ENCODE data around the gene U2AF2.

Gene U2AF2

DNA sequence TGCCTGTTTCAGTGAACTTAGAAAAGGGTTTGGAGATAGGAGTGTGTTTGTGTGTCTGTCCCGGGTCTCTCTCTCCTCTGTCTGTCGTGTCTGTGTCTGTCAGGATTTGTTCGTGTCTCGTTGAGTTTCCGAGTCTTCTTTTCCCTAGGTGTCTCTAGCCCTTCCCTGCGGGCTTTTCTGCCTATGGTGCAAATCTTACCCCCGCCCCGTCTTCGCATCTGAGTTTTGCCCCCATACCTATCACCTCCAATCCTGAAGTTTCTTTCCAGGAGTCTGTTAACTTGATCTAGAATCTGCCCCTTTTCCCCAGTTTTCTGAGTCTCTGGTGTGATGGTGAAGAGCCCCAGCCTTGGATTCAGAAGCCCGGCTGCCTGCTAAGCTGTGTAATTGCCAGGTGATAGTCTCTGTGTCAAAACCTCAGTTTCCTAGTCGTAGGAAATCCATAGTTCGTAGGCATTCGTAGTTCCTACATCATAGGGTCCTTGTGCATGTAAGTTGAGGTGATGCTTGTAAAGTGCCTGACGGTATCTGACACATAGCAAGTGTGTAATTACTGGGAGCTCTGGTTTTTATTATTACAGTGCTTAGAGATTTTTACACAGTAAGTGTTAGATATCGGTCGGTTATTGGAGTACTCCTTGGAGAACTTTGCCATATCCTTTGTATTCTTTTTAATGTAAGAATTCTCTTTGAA, 21.0 kb downstream of the U2AF2 start:
- peak overlapping the region; percentile 95 for H3K27ac ChIP-seq
- TF ChIP-seq, protein P1, sequence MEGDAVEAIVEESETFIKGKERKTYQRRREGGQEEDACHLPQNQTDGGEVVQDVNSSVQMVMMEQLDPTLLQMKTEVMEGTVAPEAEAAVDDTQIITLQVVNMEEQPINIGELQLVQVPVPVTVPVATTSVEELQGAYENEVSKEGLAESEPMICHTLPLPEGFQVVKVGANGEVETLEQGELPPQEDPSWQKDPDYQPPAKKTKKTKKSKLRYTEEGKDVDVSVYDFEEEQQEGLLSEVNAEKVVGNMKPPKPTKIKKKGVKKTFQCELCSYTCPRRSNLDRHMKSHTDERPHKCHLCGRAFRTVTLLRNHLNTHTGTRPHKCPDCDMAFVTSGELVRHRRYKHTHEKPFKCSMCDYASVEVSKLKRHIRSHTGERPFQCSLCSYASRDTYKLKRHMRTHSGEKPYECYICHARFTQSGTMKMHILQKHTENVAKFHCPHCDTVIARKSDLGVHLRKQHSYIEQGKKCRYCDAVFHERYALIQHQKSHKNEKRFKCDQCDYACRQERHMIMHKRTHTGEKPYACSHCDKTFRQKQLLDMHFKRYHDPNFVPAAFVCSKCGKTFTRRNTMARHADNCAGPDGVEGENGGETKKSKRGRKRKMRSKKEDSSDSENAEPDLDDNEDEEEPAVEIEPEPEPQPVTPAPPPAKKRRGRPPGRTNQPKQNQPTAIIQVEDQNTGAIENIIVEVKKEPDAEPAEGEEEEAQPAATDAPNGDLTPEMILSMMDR (conservative IDR thresholded peaks at IDR 0.05), result no peak

DNA sequence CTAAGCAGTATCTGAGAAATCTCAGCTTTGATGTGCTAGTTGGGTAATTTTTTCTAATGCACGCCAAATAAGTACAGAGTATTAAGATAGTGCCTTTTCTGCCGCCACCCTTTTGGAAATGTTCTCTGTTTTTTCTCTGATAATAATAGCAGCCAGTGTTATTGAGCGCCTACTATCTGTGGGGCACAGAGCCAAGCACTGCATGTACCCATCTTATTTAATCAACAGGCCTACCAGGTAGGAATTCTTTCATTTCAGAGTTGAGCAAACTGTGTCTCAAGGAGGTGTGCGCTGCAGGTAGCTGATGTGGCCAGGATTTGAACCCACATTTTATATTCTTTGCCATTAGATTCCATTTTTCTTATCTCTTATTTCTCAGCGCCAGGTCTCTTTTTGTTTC, 21.5 kb downstream of the U2AF2 start:
- H3K27ac ChIP-seq, result peak overlapping the region; percentile 95
- TF ChIP-seq, protein P1 (conservative IDR thresholded peaks at IDR 0.05), result peak; percentile 57

DNA sequence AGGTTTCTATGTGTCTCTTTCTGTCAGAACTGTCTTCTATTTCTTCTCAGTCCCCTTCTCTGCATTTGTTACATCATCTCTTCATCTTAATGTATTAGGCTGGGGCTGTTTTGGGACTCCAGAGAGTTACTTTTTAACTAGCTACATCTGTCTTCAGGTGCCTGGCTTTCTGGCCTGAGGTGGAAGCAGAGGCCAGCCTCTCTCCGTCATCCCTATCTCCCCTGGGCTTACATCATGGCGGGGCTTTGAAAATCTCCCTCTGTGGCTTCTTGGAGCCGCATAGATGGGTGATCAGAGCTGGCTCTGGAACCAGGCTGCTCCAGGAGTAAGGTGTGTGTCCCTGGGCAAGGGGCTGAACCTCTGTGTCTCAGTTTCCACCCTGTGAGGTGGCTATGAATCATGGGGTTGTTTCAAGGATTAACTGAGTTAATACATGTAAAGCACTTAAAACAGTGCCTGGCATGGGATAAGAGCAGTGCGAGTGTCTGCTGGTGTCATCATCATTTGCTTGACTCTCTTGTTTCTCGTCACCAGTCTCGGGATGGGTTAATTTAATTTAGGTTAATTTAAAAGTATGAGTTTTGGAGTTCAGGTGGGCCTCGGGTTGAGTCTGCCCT, 22.2 kb downstream of the U2AF2 start:
- TF ChIP-seq, protein P1 (conservative IDR thresholded peaks at IDR 0.05), result no peak
- peak overlapping the region; percentile 95 for H3K27ac ChIP-seq

DNA sequence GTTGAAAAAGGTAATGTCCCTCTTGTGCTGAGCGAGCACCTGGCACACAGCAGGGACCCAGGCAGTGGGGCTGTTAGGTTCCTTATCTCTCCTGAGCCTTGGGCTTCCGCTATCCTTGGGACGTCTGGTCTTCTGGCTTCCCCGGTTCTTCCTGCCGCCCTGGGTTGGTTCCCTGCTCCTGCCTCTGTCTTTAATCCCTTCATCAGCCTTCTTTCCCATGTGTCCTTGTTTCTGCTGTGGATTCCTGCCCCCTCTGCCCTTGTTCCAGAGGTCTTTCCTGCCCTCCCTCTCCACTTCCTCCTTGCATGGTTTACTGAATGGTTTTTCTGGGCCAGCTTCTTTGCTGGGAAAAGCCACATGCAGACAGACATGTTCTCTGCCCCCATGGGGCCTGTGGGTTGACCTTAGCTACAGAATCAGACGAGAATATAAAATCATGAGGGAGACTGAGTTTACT, 22.8 kb downstream of the U2AF2 start:
- TF ChIP-seq, protein P1 (conservative IDR thresholded peaks at IDR 0.05), result no peak

DNA sequence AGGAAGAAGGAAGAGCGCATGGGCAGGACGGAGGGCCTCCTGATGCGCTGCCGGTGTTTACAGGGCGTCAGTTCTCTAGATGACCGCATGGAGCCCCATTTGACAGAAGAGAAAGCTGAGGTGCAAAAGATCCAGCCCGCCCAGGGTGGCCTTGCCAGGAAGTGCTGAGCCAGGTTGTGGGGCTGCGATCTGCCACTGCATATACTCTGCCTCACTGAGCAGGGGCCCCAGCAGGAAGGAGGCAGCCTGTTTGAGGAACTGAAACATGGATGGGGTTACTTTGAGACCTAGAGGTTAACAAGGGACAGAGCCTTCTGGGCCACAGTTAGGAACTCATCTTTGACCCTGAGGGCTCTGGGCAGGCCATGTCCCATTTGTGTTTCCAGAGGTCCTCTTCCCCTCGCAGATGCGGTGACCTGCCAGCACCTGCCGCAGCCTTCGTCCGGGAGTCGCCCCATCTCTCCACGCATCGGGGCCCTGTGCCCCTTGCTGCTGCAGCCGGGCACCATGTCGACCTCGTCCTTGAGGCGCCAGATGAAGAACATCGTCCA, 23.4 kb downstream of the U2AF2 start:
- peak overlapping the region; percentile 95 for H3K27ac ChIP-seq
- TF ChIP-seq, protein P1 (conservative IDR thresholded peaks at IDR 0.05), result no peak

More for the DNA sequence above, 22.8 kb downstream of the U2AF2 start:
- H3K27ac ChIP-seq, result peak overlapping the region; percentile 95

DNA sequence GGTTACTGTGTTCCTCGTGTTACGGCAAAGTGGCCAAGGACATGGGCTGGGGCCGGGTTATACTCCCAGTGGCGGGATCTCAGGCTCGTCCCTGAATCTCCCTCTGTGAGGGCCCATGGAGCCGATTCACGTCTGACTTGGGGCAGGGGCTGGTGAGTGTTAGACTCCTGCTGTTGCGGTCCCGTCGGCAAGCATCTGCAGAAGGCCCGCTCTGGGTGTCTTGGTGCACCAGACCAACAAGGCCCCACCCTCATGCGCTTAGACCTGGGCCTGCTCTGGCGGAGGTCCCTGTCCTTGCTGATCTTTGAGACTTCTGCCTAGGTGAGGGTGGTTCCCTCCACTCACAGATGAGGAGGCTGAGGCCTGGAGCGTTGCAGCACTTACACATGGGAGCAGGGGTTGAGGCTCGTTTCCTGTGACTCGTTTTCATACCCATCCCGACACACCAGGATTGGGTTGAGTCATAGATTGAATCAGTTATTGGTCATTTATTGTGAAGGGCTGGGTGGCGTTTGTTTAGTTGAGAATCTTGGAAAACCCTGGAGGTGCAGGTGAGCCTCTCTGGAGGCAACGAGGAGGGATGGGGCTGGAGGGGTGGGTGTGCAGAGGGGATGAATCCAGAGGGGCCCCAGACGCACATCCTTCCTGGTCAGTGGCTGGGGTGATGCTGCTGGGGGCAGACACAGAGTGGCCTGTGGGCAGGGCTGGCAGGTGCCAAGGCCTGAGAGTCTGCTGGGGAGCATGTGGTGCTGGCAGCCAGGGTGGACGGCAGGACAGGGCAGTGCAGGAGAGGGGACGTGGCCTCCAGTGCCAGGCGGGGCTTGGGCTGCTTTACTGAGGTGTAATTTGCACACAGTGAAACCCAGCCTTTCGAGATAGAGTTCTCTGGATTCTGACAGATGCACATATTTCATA, 24.8 kb downstream of the U2AF2 start:
- peak overlapping the region; percentile 11; the same call in 1 of the 2 replicates for H3K27ac ChIP-seq
- TF ChIP-seq, protein P1 (conservative IDR thresholded peaks at IDR 0.05), result no peak
